ENCODE data around the gene NDRG3. TPM values are rescaled to one million over a fixed set of nuclear protein-coding genes. Genes with fewer than 3 reads are reported as not detected.

NDRG3 gene
- total and polyA plus RNA-seq, 2 of the 8 experiments (the other 6 are each of a cell fraction or from before 2014, with no cell fraction given) = 25.7 to 32.3 TPM

DNA sequence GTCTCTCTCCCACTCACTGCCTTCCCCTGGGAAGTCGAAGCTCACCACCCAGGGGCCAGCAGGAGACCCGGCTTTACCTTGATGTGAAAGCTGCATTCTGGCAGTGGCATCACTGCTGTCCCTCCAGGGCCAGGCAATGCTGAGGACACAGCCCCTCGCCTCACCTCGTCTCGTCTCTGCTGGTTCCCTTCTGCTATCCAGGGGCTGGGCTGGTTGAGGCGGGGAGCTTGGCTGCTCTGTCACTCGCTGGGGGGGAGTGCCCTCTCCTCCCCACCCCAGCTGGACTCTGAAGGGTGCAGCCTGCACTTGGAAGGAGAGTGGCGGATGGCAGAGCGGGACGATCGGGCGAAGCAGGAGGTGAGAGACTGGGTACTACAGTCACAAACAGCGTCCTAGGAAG is 40.4 kb upstream of the NDRG3 start (continued):
- TF ChIP-seq BCL11A (IDR thresholded peaks at IDR 0.05; ENCODE audit: low read depth in 2 of 2, low read length in 2 of 2) = no peak
- no peak for TF ChIP-seq SIRT6 (IDR thresholded peaks at IDR 0.05; ENCODE audit: low read length)
- TF ChIP-seq CEBPB (IDR thresholded peaks at IDR 0.05; ENCODE audit: low read depth, low read length) = no peak
- TF ChIP-seq TEAD4 (IDR thresholded peaks at IDR 0.05; ENCODE audit: low read depth, low read length) = no peak
- no peak for TF ChIP-seq POU5F1 (IDR thresholded peaks at IDR 0.05; ENCODE audit: low read depth, low read length)
- TF ChIP-seq BRCA1 (IDR thresholded peaks at IDR 0.05; ENCODE audit: low read depth, low read length) = no peak
- no peak for TF ChIP-seq JUN (IDR thresholded peaks at IDR 0.05; ENCODE audit: low read depth, low read length)

Data from H1 (cell line).